COR-L47 (cell line): ENCODE data around the gene SLC16A4.
"Not testable (repeated sequence)": the region's sequence is repeated elsewhere in the genome, so short reads cannot be mapped to it uniquely, and the experiment has no call there.

ENCODE experiments used
- DNase-seq: peaks from one replicate; lab custom pipeline; 2025; lab: John Stamatoyannopoulos, UW

The SLC16A4 gene

GRCh38 chr1:110408488-110408887, 17.7 kb upstream of the SLC16A4 start:
- DNase-seq = no peak

DNA sequence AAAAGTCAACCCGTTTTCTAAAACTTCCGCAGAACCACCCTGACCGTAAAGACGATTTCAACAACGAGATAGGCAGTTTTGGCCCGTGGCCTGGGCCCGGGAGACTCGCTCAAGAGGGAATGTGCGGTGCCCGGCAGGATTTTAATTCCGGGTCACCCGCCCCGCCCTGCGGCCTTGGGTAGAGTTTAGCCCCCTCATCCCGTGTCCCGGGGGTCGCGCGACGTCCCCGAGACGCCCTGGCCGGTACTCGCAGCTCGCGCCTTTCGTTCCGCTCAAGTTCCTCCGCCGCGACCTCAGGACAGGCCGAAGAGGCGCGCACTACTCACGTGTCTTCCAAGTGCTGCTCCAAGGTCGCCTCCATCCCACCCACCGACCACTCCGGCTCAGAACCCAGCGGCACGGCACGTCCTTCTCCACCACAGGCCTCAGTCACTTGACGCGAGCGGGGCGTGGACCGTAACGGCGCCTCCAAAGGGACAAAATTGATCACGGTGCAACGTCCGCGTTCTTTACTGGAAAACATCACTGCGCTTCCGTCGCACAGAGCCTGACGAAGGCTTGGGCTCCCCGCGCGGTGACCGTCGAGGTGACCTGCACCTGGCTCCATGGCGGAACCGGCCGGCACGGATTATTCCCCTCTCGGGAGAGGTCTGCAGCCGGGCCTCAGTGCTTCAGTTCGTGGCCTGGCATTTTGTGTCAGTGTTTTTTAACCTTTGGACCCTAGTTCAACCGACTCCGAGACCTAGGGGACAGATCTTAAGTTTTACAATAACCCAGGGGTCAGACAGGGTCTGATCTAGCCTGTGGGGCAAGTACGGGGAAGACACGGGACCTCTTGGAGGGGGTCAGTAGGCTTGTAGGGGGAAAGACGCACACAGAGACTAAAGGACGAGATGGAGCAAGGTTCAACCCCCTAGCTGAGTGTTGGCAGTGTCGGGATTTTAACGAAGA, 16.7 kb upstream of the SLC16A4 start, which contains the start of gene LAMTOR5:
LAMTOR5 (minus strand) TSS at position 435 of the 951 bp plus-strand sequence; CDS start at position 361, 74 bp downstream.
- DNase-seq = peak; percentile 93

DNA sequence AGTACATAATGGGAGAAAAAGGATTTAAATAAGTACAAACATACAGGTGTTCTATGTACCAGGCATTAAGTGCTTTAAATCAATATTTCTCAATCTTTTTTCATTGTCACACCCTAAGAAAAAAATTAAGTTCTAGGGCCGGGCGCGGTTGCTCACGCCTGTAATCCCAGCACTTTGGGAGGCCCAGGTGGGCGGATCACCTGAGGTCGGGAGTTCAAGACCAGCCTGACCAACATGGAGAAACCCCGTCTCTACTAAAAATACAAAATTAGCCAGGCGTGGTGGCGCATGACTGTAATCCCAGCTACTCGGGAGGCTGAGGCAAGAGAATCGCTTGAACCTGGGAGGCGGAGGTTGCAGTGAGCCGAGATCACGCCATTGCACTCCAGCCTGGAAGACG, 15.6 kb upstream of the SLC16A4 start:
- DNase-seq = not testable (repeated sequence)

GRCh38 chr1:110404401-110404800, 13.6 kb upstream of the SLC16A4 start:
- no peak for DNase-seq

GRCh38 chr1:110403805-110404204, 13.0 kb upstream of the SLC16A4 start:
- no peak for DNase-seq

GRCh38 chr1:110396259-110396958, 5.6 kb upstream of the SLC16A4 start:
- DNase-seq = not testable (repeated sequence)

DNA sequence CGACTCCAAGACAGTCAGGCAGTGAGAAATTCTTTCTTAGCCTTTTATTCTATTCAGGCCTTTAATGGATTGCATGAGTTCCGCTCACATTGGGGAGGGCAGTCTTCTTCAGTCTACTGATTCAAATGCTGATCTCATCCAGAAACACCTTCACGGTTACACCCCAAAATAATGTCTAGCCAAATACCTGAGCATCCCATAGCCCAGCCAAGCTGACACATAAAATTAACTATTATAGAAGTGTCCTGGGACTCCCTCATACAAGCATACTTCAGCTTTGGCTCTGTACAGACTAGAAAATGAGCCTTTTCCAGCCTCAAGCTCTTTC, 3.6 kb upstream of the SLC16A4 start:
- DNase-seq = no peak

- no peak for DNase-seq
Observed at GRCh38 chr1:110393691-110394492, 3.1 kb upstream of the SLC16A4 start.

- no peak for DNase-seq
Observed at GRCh38 chr1:110393286-110393685, 2.5 kb upstream of the SLC16A4 start.

DNA sequence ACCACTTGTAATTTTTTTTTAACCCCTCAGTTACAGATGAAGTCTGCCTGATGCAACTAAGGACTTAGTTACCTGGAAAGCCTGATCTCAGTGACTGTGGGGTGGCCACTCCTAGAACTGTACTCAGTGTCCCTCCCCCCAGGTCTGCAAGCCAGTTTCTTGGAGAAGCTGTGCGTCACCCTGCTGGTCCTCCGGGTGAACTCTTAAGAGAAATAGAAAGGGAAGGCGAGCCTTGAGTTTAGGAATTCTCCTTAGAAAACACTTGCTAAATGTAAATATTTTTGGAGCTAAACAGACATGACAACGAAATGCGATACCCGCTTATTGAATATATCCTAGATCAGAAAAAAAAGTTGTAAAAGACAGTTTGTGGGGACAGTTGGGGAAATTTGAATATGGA, 730 bp downstream of the SLC16A4 start:
- DNase-seq = no peak

DNA sequence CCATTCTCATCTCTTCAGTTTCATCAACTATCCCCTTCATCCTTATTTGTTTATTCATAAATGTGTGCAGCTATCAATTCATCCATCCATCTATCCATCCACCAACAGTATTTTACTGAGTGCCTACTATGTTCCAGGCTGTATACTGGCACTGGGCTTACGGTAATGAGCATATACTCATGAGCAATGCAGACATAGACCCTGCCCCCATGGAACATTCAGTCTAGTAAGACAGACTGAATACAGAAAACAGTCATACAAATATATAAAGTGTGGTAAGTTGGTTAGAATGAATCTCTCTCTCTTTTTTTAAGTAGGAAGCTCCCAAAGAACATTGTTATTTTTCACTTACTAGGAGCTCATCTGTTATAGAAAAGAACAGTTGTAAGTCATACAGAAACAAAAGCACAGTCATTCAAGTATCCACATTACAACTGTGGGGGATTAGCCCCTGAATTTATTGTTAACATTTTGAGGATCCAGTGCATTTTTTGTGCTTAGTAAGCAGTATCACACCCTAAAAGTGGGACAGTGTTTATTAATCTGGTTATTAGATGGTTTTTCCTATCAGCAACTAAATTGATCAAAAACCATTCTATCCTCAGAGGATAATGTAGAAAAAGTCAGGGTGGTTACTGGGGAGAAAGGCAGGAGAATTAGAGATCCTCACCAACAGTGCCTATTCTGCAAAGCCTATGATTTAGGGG, 3.6 kb downstream of the SLC16A4 start:
- no peak for DNase-seq

DNA sequence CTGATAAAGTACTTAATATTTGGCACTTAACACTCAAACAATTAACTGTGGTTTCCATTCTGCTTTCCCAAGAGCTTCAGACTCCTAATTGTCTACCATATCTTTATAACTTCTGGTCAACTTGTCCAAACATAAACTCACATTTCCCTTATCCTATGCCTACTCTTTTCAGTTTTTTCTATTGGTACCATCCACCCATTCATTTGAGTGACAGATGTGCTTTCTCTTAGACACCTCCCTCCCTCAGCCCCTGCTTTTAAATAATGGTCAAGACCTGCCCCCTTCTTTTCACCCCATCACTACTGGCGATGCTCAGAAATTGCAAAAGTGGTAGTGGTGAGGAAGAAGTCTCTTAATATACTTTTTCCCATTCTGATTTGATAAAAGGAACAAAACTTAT, 5.5 kb downstream of the SLC16A4 start:
- no peak for DNase-seq

DNA sequence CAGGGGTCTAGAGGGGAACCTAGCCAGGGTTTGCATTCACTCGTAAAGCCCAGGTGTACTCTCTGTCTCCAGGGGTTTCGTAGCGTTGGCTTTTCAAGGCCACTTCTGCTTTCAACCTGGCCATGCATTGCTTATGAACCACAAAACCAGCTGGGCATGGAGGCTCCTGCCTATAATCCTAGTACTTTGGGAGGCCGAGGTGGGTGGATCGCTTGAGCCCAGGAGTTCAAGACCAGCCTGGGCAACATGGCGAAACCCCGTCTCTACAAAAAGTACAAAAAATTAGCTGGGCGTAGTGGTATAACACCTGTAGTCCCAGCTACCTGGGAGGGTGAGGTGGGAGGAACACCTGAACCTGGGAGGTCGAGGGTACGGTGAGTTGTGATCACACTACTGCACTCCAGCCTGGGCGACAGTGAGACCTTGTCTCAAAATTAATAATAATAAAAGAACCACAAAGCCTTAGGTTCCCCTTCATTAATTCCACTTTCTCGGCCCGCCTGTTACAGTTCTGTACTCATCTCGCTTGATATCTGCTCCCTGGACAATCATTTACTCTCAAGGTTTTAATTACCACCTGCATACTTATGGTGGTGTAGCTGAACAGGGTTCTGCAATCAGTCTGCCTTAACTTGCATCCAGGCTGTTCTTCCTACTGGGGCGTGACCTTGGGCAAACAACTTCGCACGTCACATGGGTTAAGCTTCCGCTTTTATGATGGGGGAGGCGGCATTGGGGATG, 6.1 kb downstream of the SLC16A4 start:
- DNase-seq = no peak

DNA sequence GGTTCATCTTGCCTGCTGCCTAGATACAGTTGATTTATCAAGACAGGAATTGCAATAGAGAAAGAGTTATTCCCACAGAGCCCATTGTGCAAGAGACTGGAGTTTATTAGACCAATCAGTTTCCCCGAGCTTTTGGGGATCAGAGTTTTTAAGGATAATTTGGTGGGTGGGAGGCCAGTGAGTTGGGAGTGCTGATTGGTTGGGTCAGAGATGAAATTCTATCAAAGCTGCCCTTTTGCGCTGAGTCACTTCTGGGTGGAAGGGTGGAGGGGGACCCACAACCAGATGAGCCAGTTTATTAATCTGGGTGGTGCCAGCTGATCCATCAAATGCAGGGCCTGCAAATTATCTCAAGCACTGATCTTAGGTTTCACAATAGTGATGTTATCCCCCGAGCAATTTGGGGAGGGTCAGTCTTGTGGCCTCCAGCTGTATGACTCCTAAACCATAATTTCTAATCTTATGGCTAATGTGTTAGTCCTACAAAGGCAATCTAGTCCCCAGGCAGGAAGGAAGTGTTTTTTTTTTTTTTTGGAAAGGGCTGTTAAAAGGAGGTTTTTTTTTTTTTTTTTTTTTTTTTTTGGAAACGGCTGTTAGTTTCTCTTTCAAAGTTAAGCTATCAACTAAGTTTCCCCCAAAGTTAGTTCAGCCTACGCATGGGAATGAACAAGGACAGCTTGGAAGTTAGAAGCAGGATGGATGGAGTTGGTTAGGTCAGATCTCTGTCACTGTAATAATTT, 7.4 kb downstream of the SLC16A4 start:
- DNase-seq = no peak

DNA sequence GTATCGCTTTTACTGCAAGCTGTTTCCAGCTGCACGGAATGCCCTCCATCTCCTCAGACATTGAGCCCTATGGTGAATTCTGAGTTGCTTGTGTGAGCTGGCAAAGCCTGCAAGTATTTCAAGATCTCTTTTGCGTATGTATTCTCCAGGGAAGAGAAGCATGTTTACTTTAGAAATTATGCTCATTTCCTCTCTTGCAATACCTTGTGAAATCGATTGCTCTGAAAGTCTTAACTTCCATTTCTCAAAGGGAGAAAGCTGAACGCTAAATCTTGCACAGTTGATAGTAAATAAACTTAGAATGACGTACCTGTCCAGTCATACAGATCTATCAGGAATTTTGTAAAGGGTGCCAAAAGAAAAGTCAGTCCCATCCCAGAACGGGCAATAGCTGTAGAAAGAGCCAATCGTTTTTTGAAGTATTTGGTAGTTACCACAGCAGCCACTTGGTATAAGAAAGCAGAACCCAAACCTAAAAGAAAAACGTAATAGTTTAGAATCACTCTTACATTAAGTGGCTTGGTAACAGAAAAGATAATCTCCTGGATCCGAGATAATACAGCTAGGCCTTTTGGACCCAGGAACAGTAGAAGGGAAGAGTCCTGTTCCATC, 10.0 kb downstream of the SLC16A4 start:
- no peak for DNase-seq

DNA sequence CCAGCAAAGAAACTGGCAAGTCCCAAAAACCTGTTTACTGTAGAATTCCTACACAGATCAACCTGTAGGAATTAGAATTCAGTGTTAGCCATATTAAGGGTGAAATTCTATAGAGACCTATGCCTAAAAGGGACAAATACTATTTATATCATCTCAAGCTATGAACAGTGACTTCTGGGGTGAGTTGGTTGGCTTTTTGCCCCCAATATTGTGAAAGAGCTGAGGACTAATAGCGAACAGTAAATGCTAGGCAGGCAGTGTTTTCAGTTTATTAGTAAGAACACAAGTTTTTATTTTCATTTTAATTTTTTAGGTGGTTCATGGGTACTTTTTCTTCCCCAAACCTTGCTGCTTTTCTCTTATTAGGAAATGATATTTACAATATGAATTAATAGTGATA, 15.3 kb downstream of the SLC16A4 start:
- DNase-seq = no peak

DNA sequence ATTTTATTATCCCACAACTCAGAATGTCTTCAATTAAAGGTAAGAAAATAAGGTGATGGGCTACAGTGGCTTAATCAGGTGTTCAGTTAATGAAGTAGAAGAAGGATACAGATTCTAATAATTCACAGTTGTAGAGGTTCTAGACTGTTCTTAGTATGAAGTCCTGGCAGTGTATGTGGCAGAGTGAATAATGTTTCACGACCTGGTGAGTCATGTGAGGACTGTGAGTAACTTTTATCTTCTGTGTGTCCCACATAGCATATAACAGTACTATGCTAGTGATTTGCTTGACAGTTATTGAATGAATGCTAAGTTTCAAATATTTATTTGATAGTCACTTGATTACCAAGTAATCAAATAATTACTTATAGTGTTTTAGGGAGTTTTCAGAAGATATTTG, 20.0 kb downstream of the SLC16A4 start:
- no peak for DNase-seq

DNA sequence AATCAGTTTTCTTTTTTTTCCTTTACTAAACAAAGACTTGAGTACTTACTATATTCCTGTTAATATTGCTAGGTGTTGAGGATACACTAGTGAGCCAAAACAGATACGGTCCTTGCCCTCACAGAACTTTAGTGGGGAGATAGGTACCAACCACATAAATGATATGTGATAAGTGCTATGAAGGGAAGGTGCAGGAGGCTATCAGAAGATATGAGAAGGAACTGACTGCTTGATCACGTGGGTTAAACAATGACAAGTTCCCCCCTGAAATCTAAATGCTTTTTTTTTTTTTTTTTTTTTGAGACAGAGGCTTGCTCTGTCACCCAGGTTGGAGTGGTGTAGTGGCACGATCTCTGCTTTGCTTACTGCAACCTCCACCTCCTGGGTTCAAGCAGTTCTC, 26.6 kb downstream of the SLC16A4 start:
- DNase-seq = no peak

- no peak for DNase-seq
Observed at GRCh38 chr1:110361856-110362255, 29.0 kb downstream of the SLC16A4 start.

GRCh38 chr1:110360431-110360830, 30.4 kb downstream of the SLC16A4 start:
- no peak for DNase-seq
